Trophoblast cell (in vitro differentiated cells and primary cell): Measurements from ENCODE around the gene CD79A.

ENCODE experiments used
- DNase-seq, 2 donors: peaks; one replicate each; pipeline ENCODE4 v3.0.0-alpha.2; 2016
- H2AFZ ChIP-seq: 2 replicates; pipeline ENCODE4 v1.6.1; 2013; ENCODE audit warnings: low read length, moderate library complexity, mild to moderate bottlenecking; ENCODE audit not compliant: insufficient read depth, poor library complexity
- H2AK5ac ChIP-seq: 2 replicates; pipeline ENCODE4 v1.6.1; 2013; ENCODE audit warnings: mild to moderate bottlenecking, low read length
- H2BK120ac ChIP-seq: 2 replicates; pipeline ENCODE4 v1.6.1; 2013; ENCODE audit warnings: low read length, mild to moderate bottlenecking, moderate library complexity; ENCODE audit not compliant: insufficient read depth, poor library complexity
- H2BK12ac ChIP-seq: 2 replicates; pipeline ENCODE4 v1.6.1; 2013; ENCODE audit warnings: mild to moderate bottlenecking, low read length, moderate library complexity
- H2BK5ac ChIP-seq: 2 replicates; pipeline ENCODE4 v1.6.1; 2013; ENCODE audit warnings: low read length, low read depth, moderate library complexity, mild to moderate bottlenecking; ENCODE audit not compliant: poor library complexity
- H3K14ac ChIP-seq: 2 replicates; pipeline ENCODE4 v1.6.1; 2013; ENCODE audit warnings: mild to moderate bottlenecking, low read length
- H3K18ac ChIP-seq: 2 replicates; pipeline ENCODE4 v1.6.1; 2013; ENCODE audit warnings: mild to moderate bottlenecking, low read length
- H3K23ac ChIP-seq: 2 replicates; pipeline ENCODE4 v1.6.1; 2013; ENCODE audit warnings: low read length
- H3K27ac ChIP-seq: 2 replicates; pipeline ENCODE4 v1.5.1; 2013; ENCODE audit warnings: low read depth, mild to moderate bottlenecking, inconsistent platforms, low read length, moderate library complexity
- H3K27me3 ChIP-seq: 2 replicates; pipeline ENCODE4 v1.6.1; 2013; ENCODE audit warnings: inconsistent platforms, mild to moderate bottlenecking, low read length, moderate library complexity; ENCODE audit not compliant: insufficient read depth
- H3K36me3 ChIP-seq, 2 experiments: 1 replicate in 1 of 2; 2 replicates in 1 of 2; pipeline ENCODE4 v1.6.1; 2013; ENCODE audit warnings: low read length in 2 of 2, mild to moderate bottlenecking in 2 of 2, moderate library complexity in 1 of 2; ENCODE audit not compliant: insufficient read depth in 2 of 2, control insufficient read depth in 1 of 2
- H3K4ac ChIP-seq: 2 replicates; pipeline ENCODE4 v1.6.1; 2013; ENCODE audit warnings: low read depth, mild to moderate bottlenecking, low read length, moderate library complexity
- H3K4me1 ChIP-seq, 2 experiments: 1 replicate in 1 of 2; 2 replicates in 1 of 2; pipeline ENCODE4 v1.6.1; 2013; ENCODE audit warnings: low read length in 2 of 2, mild to moderate bottlenecking in 2 of 2, moderate library complexity in 1 of 2; ENCODE audit not compliant: insufficient read depth in 2 of 2, control insufficient read depth in 1 of 2
- H3K4me2 ChIP-seq: 2 replicates; pipeline ENCODE4 v1.6.1; 2013; ENCODE audit warnings: inconsistent platforms, mild to moderate bottlenecking, low read length, moderate library complexity
- H3K4me3 ChIP-seq: 2 replicates; pipeline ENCODE4 v1.5.1; 2013; ENCODE audit warnings: mild to moderate bottlenecking, low read depth, low read length, inconsistent platforms
- H3K79me1 ChIP-seq: one replicate; pipeline ENCODE4 v1.6.1; 2013; ENCODE audit warnings: low read length
- H3K79me2 ChIP-seq: 2 replicates; pipeline ENCODE4 v1.6.1; 2013; ENCODE audit warnings: low read length, mild to moderate bottlenecking; ENCODE audit not compliant: control insufficient read depth, insufficient read depth, poor library complexity
- H3K9ac ChIP-seq: 2 replicates; pipeline ENCODE4 v1.6.1; 2013; ENCODE audit warnings: mild to moderate bottlenecking, low read length
- H3K9me3 ChIP-seq: 2 replicates; pipeline ENCODE4 v1.6.1; 2013; ENCODE audit warnings: low read depth, mild to moderate bottlenecking, control low read depth, inconsistent platforms, low read length; ENCODE audit not compliant: insufficient read depth
- H4K12ac ChIP-seq: 2 replicates; pipeline ENCODE4 v1.6.1; 2013; ENCODE audit warnings: low read depth, mild to moderate bottlenecking, low read length, moderate library complexity
- H4K8ac ChIP-seq: 2 replicates; pipeline ENCODE4 v1.6.1; 2013; ENCODE audit warnings: low read depth, mild to moderate bottlenecking, low read length, moderate library complexity
- H4K91ac ChIP-seq: one replicate; pipeline ENCODE4 v1.6.1; 2013; ENCODE audit warnings: low read depth, mild to moderate bottlenecking, low read length, moderate library complexity
- WGBS: extraction: QIAGEN DNeasy Blood & Tissue Kit; methylation state at CpG from one replicate; pipeline ENCODE4 v1.1.7; 2013; ENCODE audit warnings: missing lambda C conversion rate; ENCODE audit not compliant: insufficient read length, insufficient coverage; ENCODE audit errors: extremely low coverage; 5-methylcytosine and 5-hydroxymethylcytosine counted together

CD79A gene

GRCh38 chr19:41926028-41926762 is 49.1 kb downstream of the CD79A start:
- no peak overlapping the region for H3K4ac ChIP-seq
- no peak overlapping the region for H3K4me3 ChIP-seq
- no peak overlapping the region for H3K27ac ChIP-seq
- H3K4me2 ChIP-seq = no peak overlapping the region
- no peak overlapping the region for H2AK5ac ChIP-seq
- H3K27me3 ChIP-seq = peaks cover 83% of the 10 kb centered on the region
- WGBS = no CpG with 5 or more reads among the region's 27 CpGs
- no peaks in the 10 kb centered on the region for H3K79me1 ChIP-seq
- peaks cover 0 to 5% of the 10 kb centered on the region in 2 experiments for H3K4me1 ChIP-seq
- no peak overlapping the region for H2AFZ ChIP-seq
- no peak overlapping the region for H3K18ac ChIP-seq
- peaks cover 17% of the 10 kb centered on the region for H3K9me3 ChIP-seq
- H3K14ac ChIP-seq = no peak overlapping the region
- H4K91ac ChIP-seq = no peak overlapping the region
- no peak overlapping the region for H2BK12ac ChIP-seq
- no peak overlapping the region for H4K8ac ChIP-seq
- H3K79me2 ChIP-seq = no peaks in the 10 kb centered on the region
- no peak overlapping the region for H3K9ac ChIP-seq
- no peak overlapping the region for H2BK5ac ChIP-seq
- no peak overlapping the region for H4K12ac ChIP-seq
- no peak overlapping the region for H2BK120ac ChIP-seq
- DNase-seq = no peak
- H3K23ac ChIP-seq = no peak overlapping the region
- H3K36me3 ChIP-seq = no peaks in the 10 kb centered on the region

GRCh38 chr19:41926763-41927496 is 49.9 kb downstream of the CD79A start:
- no peaks in the 10 kb centered on the region for H3K79me1 ChIP-seq
- no peak overlapping the region for H3K27ac ChIP-seq
- H3K27me3 ChIP-seq = peaks cover 83% of the 10 kb centered on the region
- WGBS = no CpG with 5 or more reads among the region's 16 CpGs
- H3K18ac ChIP-seq = no peak overlapping the region
- H4K8ac ChIP-seq = no peak overlapping the region
- no peak overlapping the region for H3K4ac ChIP-seq
- no peak overlapping the region for H2BK120ac ChIP-seq
- H3K4me1 ChIP-seq = peaks cover 0 to 5% of the 10 kb centered on the region in 2 experiments
- no peak overlapping the region for H2BK12ac ChIP-seq
- H3K4me2 ChIP-seq = no peak overlapping the region
- no peaks in the 10 kb centered on the region for H3K36me3 ChIP-seq
- H3K9ac ChIP-seq = no peak overlapping the region
- no peak overlapping the region for H3K14ac ChIP-seq
- no peak overlapping the region for H2BK5ac ChIP-seq
- no peak for DNase-seq
- H2AK5ac ChIP-seq = no peak overlapping the region
- peaks cover 17% of the 10 kb centered on the region for H3K9me3 ChIP-seq
- no peaks in the 10 kb centered on the region for H3K79me2 ChIP-seq
- no peak overlapping the region for H3K4me3 ChIP-seq
- no peak overlapping the region for H4K12ac ChIP-seq
- H2AFZ ChIP-seq = no peak overlapping the region
- H4K91ac ChIP-seq = no peak overlapping the region
- H3K23ac ChIP-seq = no peak overlapping the region

- Histone ChIP-seq H2AK5ac (no peak overlapping the region), H3K23ac (no peak overlapping the region), H3K14ac (no peak overlapping the region), H3K9me3 (peaks cover 20% of the 10 kb centered on the region), H2BK120ac (no peak overlapping the region), H4K8ac (no peak overlapping the region), H3K36me3 (no peaks in the 10 kb centered on the region), H3K9ac (no peak overlapping the region), H3K79me2 (no peaks in the 10 kb centered on the region), H3K27me3 (peaks cover 83% of the 10 kb centered on the region), H2BK5ac (no peak overlapping the region), H4K91ac (no peak overlapping the region), H3K27ac (no peak overlapping the region), H3K4me2 (peak overlapping the region; percentile 58), H3K4me3 (no peak overlapping the region), H3K4me1 (peaks cover 0 to 5% of the 10 kb centered on the region in 2 experiments), H2AFZ (no peak overlapping the region), H3K79me1 (no peaks in the 10 kb centered on the region), H4K12ac (no peak overlapping the region), H2BK12ac (no peak overlapping the region), H3K18ac (no peak overlapping the region), H3K4ac (no peak overlapping the region)
- WGBS = no CpG with 5 or more reads among the region's 43 CpGs
- DNase-seq = no peak
These were observed 50.6 kb downstream of the CD79A start for GRCh38 chr19:41927497-41928192.

GRCh38 chr19:41928221-41928683 is 51.2 kb downstream of the CD79A start, which contains the start of gene ERFL:
Gene ERFL, minus strand, starts transcription at chr19:41928449. Its CDS starts 15,530 bp downstream, at chr19:41912919.
- Histone ChIP-seq H2AFZ (no peak within 1 kb of the TSS), H2BK120ac (no peak within 1 kb of the TSS)
- WGBS = no CpG with 5 or more reads among the region's 49 CpGs

More at GRCh38 chr19:41928221-41928683, 51.2 kb downstream of the CD79A start, which contains the start of gene ERFL:
- no peaks in the 10 kb centered on the region for H3K36me3 ChIP-seq
- peaks cover 20% of the 10 kb centered on the region for H3K9me3 ChIP-seq
- no peak within 1 kb of the TSS for H3K4ac ChIP-seq
- H4K12ac ChIP-seq = no peak within 1 kb of the TSS
- H3K4me3 ChIP-seq = peak within 1 kb of the TSS; percentile 56
- H4K91ac ChIP-seq = no peak within 1 kb of the TSS
- peaks cover 0 to 5% of the 10 kb centered on the region in 2 experiments for H3K4me1 ChIP-seq
- H3K4me2 ChIP-seq = peak within 1 kb of the TSS; percentile 58
- no peak for DNase-seq
- H3K14ac ChIP-seq = no peak within 1 kb of the TSS
- no peak within 1 kb of the TSS for H2BK12ac ChIP-seq
- no peak within 1 kb of the TSS for H4K8ac ChIP-seq
- no peaks in the 10 kb centered on the region for H3K79me1 ChIP-seq
- H3K9ac ChIP-seq = no peak within 1 kb of the TSS
- no peak within 1 kb of the TSS for H2BK5ac ChIP-seq
- H3K18ac ChIP-seq = no peak within 1 kb of the TSS
- no peaks in the 10 kb centered on the region for H3K79me2 ChIP-seq
- peak within 1 kb of the TSS; percentile 95 for H3K23ac ChIP-seq
- no peak within 1 kb of the TSS for H2AK5ac ChIP-seq
- H3K27ac ChIP-seq = no peak within 1 kb of the TSS
- H3K27me3 ChIP-seq = peaks cover 82% of the 10 kb centered on the region
